ENCODE results near the gene WIPI1. TPM values are rescaled to one million over a fixed set of nuclear protein-coding genes. Genes with fewer than 3 reads are reported as not detected.

The WIPI1 gene
- total and polyA plus RNA-seq, 9 donors = 33.9 to 50.5 (median 44.1) TPM

- H3K27ac ChIP-seq (ENCODE audit: low read length) = no peak overlapping the region
- peaks cover 10% of the 10 kb centered on the region for H3K4me1 ChIP-seq (ENCODE audit: control insufficient read depth, insufficient read depth, low read length)
- no peaks in the 10 kb centered on the region for H3K9me3 ChIP-seq (replicated peaks; ENCODE audit: control insufficient read depth, low read depth, low read length)
- DNase-seq = no peak
- H3K27me3 ChIP-seq (ENCODE audit: control insufficient read depth, insufficient read depth, low read length) = no peaks in the 10 kb centered on the region
- H3K36me3 ChIP-seq (ENCODE audit: control insufficient read depth, insufficient read depth, low read length) = peaks cover 76% of the 10 kb centered on the region
- 42% methylated on average over 14 of the region's 15 CpGs for WGBS (ENCODE audit: insufficient coverage)
- no peak overlapping the region for H3K4me3 ChIP-seq (ENCODE audit: low read length)
Observed at GRCh38 chr17:68431661-68432071, 25.6 kb downstream of the WIPI1 start.

- peaks cover 79% of the 10 kb centered on the region for H3K36me3 ChIP-seq (ENCODE audit: control insufficient read depth, insufficient read depth, low read length)
Observed at GRCh38 chr17:68431045-68431608, 26.2 kb downstream of the WIPI1 start.

GRCh38 chr17:68429881-68430280 is 27.4 kb downstream of the WIPI1 start:
- peaks cover 77% of the 10 kb centered on the region for H3K36me3 ChIP-seq (ENCODE audit: control insufficient read depth, insufficient read depth, low read length)
- H3K27me3 ChIP-seq (ENCODE audit: control insufficient read depth, insufficient read depth, low read length) = no peaks in the 10 kb centered on the region
- no peaks in the 10 kb centered on the region for H3K4me1 ChIP-seq (ENCODE audit: control insufficient read depth, insufficient read depth, low read length)
- no peak for DNase-seq
- WGBS (ENCODE audit: insufficient coverage) = 97% methylated on average over 4 of the region's 11 CpGs
- H3K9me3 ChIP-seq (replicated peaks; ENCODE audit: control insufficient read depth, low read depth, low read length) = no peaks in the 10 kb centered on the region
- H3K27ac ChIP-seq (ENCODE audit: low read length) = no peak overlapping the region
- H3K4me3 ChIP-seq (ENCODE audit: low read length) = no peak overlapping the region

More at GRCh38 chr17:68431045-68431608, 26.2 kb downstream of the WIPI1 start:
- Histone ChIP-seq H3K27me3 (ENCODE audit: control insufficient read depth, insufficient read depth, low read length) (no peaks in the 10 kb centered on the region), H3K4me1 (ENCODE audit: control insufficient read depth, insufficient read depth, low read length) (peaks cover 5% of the 10 kb centered on the region), H3K27ac (ENCODE audit: low read length) (no peak overlapping the region), H3K9me3 (replicated peaks; ENCODE audit: control insufficient read depth, low read depth, low read length) (no peaks in the 10 kb centered on the region), H3K4me3 (ENCODE audit: low read length) (no peak overlapping the region)
- 87% methylated on average over 10 of the region's 13 CpGs for WGBS (ENCODE audit: insufficient coverage)
- DNase-seq = no peak

- no peak overlapping the region for H3K27ac ChIP-seq (ENCODE audit: low read length)
- DNase-seq = no peak
- no peaks in the 10 kb centered on the region for H3K4me1 ChIP-seq (ENCODE audit: control insufficient read depth, insufficient read depth, low read length)
- no peaks in the 10 kb centered on the region for H3K9me3 ChIP-seq (replicated peaks; ENCODE audit: control insufficient read depth, low read depth, low read length)
- H3K4me3 ChIP-seq (ENCODE audit: low read length) = no peak overlapping the region
- H3K27me3 ChIP-seq (ENCODE audit: control insufficient read depth, insufficient read depth, low read length) = no peaks in the 10 kb centered on the region
- WGBS (ENCODE audit: insufficient coverage) = 89% methylated on average over 4 of the region's 14 CpGs
- H3K36me3 ChIP-seq (ENCODE audit: control insufficient read depth, insufficient read depth, low read length) = peaks cover 76% of the 10 kb centered on the region
Observed at GRCh38 chr17:68428498-68429172, 28.7 kb downstream of the WIPI1 start.

GRCh38 chr17:68427575-68427974 is 29.7 kb downstream of the WIPI1 start:
- peaks cover 66% of the 10 kb centered on the region for H3K36me3 ChIP-seq (ENCODE audit: control insufficient read depth, insufficient read depth, low read length)

GRCh38 chr17:68425979-68426378 is 31.3 kb downstream of the WIPI1 start:
- no peak for DNase-seq
- H3K4me3 ChIP-seq (ENCODE audit: low read length) = no peak overlapping the region
- 82% methylated on average over 3 of the region's 12 CpGs for WGBS (ENCODE audit: insufficient coverage)
- H3K4me1 ChIP-seq (ENCODE audit: control insufficient read depth, insufficient read depth, low read length) = no peaks in the 10 kb centered on the region
- no peaks in the 10 kb centered on the region for H3K27me3 ChIP-seq (ENCODE audit: control insufficient read depth, insufficient read depth, low read length)
- peaks cover 56% of the 10 kb centered on the region for H3K36me3 ChIP-seq (ENCODE audit: control insufficient read depth, insufficient read depth, low read length)
- no peaks in the 10 kb centered on the region for H3K9me3 ChIP-seq (replicated peaks; ENCODE audit: control insufficient read depth, low read depth, low read length)
- no peak overlapping the region for H3K27ac ChIP-seq (ENCODE audit: low read length)

More at GRCh38 chr17:68427575-68427974, 29.7 kb downstream of the WIPI1 start:
- 90% methylated on average over 7 of the region's 7 CpGs for WGBS (ENCODE audit: insufficient coverage)
- H3K4me1 ChIP-seq (ENCODE audit: control insufficient read depth, insufficient read depth, low read length) = no peaks in the 10 kb centered on the region
- DNase-seq = no peak
- H3K4me3 ChIP-seq (ENCODE audit: low read length) = no peak overlapping the region
- H3K27me3 ChIP-seq (ENCODE audit: control insufficient read depth, insufficient read depth, low read length) = no peaks in the 10 kb centered on the region
- no peak overlapping the region for H3K27ac ChIP-seq (ENCODE audit: low read length)
- H3K9me3 ChIP-seq (replicated peaks; ENCODE audit: control insufficient read depth, low read depth, low read length) = no peaks in the 10 kb centered on the region

- Histone ChIP-seq H3K27ac (ENCODE audit: low read length) (no peak overlapping the region), H3K4me1 (ENCODE audit: control insufficient read depth, insufficient read depth, low read length) (no peaks in the 10 kb centered on the region)
- WGBS (ENCODE audit: insufficient coverage) = 81% methylated on average over 5 of the region's 6 CpGs
Observed at GRCh38 chr17:68424861-68425260, 32.4 kb downstream of the WIPI1 start.

GRCh38 chr17:68424203-68424602 is 33.1 kb downstream of the WIPI1 start:
- no peak for DNase-seq
- Histone ChIP-seq H3K27ac (ENCODE audit: low read length) (no peak overlapping the region), H3K36me3 (ENCODE audit: control insufficient read depth, insufficient read depth, low read length) (peaks cover 55% of the 10 kb centered on the region), H3K4me3 (ENCODE audit: low read length) (no peak overlapping the region), H3K27me3 (ENCODE audit: control insufficient read depth, insufficient read depth, low read length) (no peaks in the 10 kb centered on the region), H3K9me3 (replicated peaks; ENCODE audit: control insufficient read depth, low read depth, low read length) (no peaks in the 10 kb centered on the region), H3K4me1 (ENCODE audit: control insufficient read depth, insufficient read depth, low read length) (no peaks in the 10 kb centered on the region)
- 70% methylated on average over 11 of the region's 12 CpGs for WGBS (ENCODE audit: insufficient coverage)

More at GRCh38 chr17:68424861-68425260, 32.4 kb downstream of the WIPI1 start:
- Histone ChIP-seq H3K36me3 (ENCODE audit: control insufficient read depth, insufficient read depth, low read length) (peaks cover 53% of the 10 kb centered on the region), H3K27me3 (ENCODE audit: control insufficient read depth, insufficient read depth, low read length) (no peaks in the 10 kb centered on the region), H3K4me3 (ENCODE audit: low read length) (no peak overlapping the region), H3K9me3 (replicated peaks; ENCODE audit: control insufficient read depth, low read depth, low read length) (no peaks in the 10 kb centered on the region)
- no peak for DNase-seq

GRCh38 chr17:68423251-68423650 is 34.0 kb downstream of the WIPI1 start:
- Histone ChIP-seq H3K4me3 (ENCODE audit: low read length) (no peak overlapping the region), H3K4me1 (ENCODE audit: control insufficient read depth, insufficient read depth, low read length) (no peaks in the 10 kb centered on the region), H3K27ac (ENCODE audit: low read length) (no peak overlapping the region), H3K9me3 (replicated peaks; ENCODE audit: control insufficient read depth, low read depth, low read length) (no peaks in the 10 kb centered on the region), H3K36me3 (ENCODE audit: control insufficient read depth, insufficient read depth, low read length) (peaks cover 48% of the 10 kb centered on the region), H3K27me3 (ENCODE audit: control insufficient read depth, insufficient read depth, low read length) (no peaks in the 10 kb centered on the region)
- no peak for DNase-seq
- 82% methylated on average over 3 of the region's 3 CpGs for WGBS (ENCODE audit: insufficient coverage)

GRCh38 chr17:68422821-68423220 is 34.5 kb downstream of the WIPI1 start:
- no peak for DNase-seq
- 83% methylated on average over 7 of the region's 8 CpGs for WGBS (ENCODE audit: insufficient coverage)
- no peak overlapping the region for H3K27ac ChIP-seq (ENCODE audit: low read length)
- H3K9me3 ChIP-seq (replicated peaks; ENCODE audit: control insufficient read depth, low read depth, low read length) = no peaks in the 10 kb centered on the region
- H3K27me3 ChIP-seq (ENCODE audit: control insufficient read depth, insufficient read depth, low read length) = no peaks in the 10 kb centered on the region
- no peak overlapping the region for H3K4me3 ChIP-seq (ENCODE audit: low read length)
- no peaks in the 10 kb centered on the region for H3K4me1 ChIP-seq (ENCODE audit: control insufficient read depth, insufficient read depth, low read length)
- peaks cover 43% of the 10 kb centered on the region for H3K36me3 ChIP-seq (ENCODE audit: control insufficient read depth, insufficient read depth, low read length)
